Heart left ventricle (tissue), 13 donors: ENCODE measurements around the gene RPTOR.

Experiments
- POLR2A ChIP-seq, 2 donors: fragments of 450-650 bp; IDR thresholded peaks; one replicate each; pipeline ENCODE4 v1.6.1; 2017; ENCODE audit warnings: antibody characterized with exemption in 2 of 2, mild to moderate bottlenecking in 2 of 2, moderate library complexity in 2 of 2
- TF ChIP-seq, protein P1 (sequence below), 12 donors: fragments of 200-600 bp; sonication (generic) in 4 of 12; IDR thresholded peaks; one replicate each; pipeline versions ENCODE4 v1.5.0 to v1.8.0; 2018 to 2022; ENCODE audit warnings: antibody characterized with exemption in 12 of 12, mild to moderate bottlenecking in 5 of 12
- donor health status: ischemic (EF 13 %, LVEDD 7.1; RV severe dilation, severe dysfunction).
- donor health status: DM: no; HTN: yes; CAD: no.
- donor health status: DM: no; HTN: no; CAD: no.
- donor health status: ischemic (EF 25% LVEDD 6.9; RV normal size, moderate dysfunction).
- donor health status: ischemic (EF 25% LVEDD 5.7; RV mildly dilated, moderate dysfunction).
- donor health status: ischemic (EF 35%, LVEDD 5.7; RV mildly dilated, moderate dysfunction).
- donor health status: nonischemic (EF 11% LVEDD 7.7; RV severe dilation, severe dysfunction).
- donor health status: DM: yes; HTN: yes; CAD: no.
- donor health status: PGD.
- donor health status: ischemic (EF 29% LVEDD 5.4; RV normal size, mild dysfunction).
- donor health status: nonischemic (EF 23%, LVEDD 6.1; RV moderate dilation, normal function).

DNA sequence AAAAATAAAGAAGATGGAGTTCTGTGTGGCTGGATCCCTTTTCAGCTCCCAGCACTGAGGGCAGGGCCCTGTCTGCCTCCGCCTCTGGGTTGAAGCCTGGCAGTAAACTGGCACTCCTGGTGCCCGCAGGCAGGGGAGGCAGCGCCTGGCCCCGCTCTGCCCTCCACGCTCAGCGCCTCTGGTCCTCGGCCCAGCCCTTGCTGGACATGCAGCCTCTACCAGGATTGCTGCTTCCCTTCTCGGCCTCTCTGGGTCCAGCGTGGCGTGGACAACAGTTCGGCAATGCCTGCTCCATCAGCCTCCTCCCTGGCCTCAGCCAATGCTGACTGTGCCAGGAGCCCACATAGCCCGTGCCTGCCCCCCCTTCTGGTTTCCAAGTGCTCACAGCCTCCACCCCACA lies 362.6 kb downstream of the RPTOR start:
- TF ChIP-seq, protein P1, sequence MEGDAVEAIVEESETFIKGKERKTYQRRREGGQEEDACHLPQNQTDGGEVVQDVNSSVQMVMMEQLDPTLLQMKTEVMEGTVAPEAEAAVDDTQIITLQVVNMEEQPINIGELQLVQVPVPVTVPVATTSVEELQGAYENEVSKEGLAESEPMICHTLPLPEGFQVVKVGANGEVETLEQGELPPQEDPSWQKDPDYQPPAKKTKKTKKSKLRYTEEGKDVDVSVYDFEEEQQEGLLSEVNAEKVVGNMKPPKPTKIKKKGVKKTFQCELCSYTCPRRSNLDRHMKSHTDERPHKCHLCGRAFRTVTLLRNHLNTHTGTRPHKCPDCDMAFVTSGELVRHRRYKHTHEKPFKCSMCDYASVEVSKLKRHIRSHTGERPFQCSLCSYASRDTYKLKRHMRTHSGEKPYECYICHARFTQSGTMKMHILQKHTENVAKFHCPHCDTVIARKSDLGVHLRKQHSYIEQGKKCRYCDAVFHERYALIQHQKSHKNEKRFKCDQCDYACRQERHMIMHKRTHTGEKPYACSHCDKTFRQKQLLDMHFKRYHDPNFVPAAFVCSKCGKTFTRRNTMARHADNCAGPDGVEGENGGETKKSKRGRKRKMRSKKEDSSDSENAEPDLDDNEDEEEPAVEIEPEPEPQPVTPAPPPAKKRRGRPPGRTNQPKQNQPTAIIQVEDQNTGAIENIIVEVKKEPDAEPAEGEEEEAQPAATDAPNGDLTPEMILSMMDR (IDR thresholded peaks at IDR 0.05), result no peak
- no peak for TF ChIP-seq POLR2A (IDR thresholded peaks at IDR 0.05)
